ENCODE data around the gene GIGYF1. TPM values are rescaled to one million over a fixed set of nuclear protein-coding genes. Genes with fewer than 3 reads are reported as not detected.
A peak's percentile ranks its signal among the peaks of the same experiment; 100 is the strongest.
"Not testable (repeated sequence)": the region's sequence is repeated elsewhere in the genome, so short reads cannot be mapped to it uniquely, and the experiment has no call there.

The GIGYF1 gene
- total RNA-seq, 4 donors from 2014 or later, result 8.0 to 24.2 (median 13.8) TPM

GRCh38 chr7:100730136-100730800 is 36.2 kb upstream of the GIGYF1 start:
- intact Hi-C loops (cut with DNase I), result no loop called here
- 38 to 60% methylated on average over 1 of the region's 3 CpGs for WGBS, 2 donors

GRCh38 chr7:100728196-100728595 is 34.1 kb upstream of the GIGYF1 start:
- WGBS, 2 donors, result 76 to 79% methylated on average over 8 of the region's 8 CpGs
- Histone ChIP-seq H3K9me3 (no peaks in the 10 kb centered on the region), H3K27me3 (peaks cover 0 to 16% (median 0%) of the 10 kb centered on the region in 4 donors), H3K36me3 (no peaks in the 10 kb centered on the region), H3K4me1 (peaks cover 0 to 15% (median 11%) of the 10 kb centered on the region in 3 donors), H3K27ac (no peak overlapping the region), H3K4me3 (no peak overlapping the region)
- no peak for DNase-seq
- intact Hi-C loops (cut with DNase I), result no loop called here
- TF ChIP-seq, protein P1, sequence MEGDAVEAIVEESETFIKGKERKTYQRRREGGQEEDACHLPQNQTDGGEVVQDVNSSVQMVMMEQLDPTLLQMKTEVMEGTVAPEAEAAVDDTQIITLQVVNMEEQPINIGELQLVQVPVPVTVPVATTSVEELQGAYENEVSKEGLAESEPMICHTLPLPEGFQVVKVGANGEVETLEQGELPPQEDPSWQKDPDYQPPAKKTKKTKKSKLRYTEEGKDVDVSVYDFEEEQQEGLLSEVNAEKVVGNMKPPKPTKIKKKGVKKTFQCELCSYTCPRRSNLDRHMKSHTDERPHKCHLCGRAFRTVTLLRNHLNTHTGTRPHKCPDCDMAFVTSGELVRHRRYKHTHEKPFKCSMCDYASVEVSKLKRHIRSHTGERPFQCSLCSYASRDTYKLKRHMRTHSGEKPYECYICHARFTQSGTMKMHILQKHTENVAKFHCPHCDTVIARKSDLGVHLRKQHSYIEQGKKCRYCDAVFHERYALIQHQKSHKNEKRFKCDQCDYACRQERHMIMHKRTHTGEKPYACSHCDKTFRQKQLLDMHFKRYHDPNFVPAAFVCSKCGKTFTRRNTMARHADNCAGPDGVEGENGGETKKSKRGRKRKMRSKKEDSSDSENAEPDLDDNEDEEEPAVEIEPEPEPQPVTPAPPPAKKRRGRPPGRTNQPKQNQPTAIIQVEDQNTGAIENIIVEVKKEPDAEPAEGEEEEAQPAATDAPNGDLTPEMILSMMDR (IDR thresholded peaks at IDR 0.05), result no peak
- TF ChIP-seq POLR2A (IDR thresholded peaks at IDR 0.05), result no peak

More at GRCh38 chr7:100730136-100730800, 36.2 kb upstream of the GIGYF1 start:
- no peaks in the 10 kb centered on the region for H3K36me3 ChIP-seq
- no peak for DNase-seq
- peaks cover 0 to 11% (median 11%) of the 10 kb centered on the region in 3 donors for H3K4me1 ChIP-seq
- TF ChIP-seq, protein P1 (IDR thresholded peaks at IDR 0.05), result no peak
- no peak for TF ChIP-seq POLR2A (IDR thresholded peaks at IDR 0.05)
- no peak overlapping the region for H3K27ac ChIP-seq
- H3K27me3 ChIP-seq, result no peaks in the 10 kb centered on the region
- H3K4me3 ChIP-seq, result no peak overlapping the region
- H3K9me3 ChIP-seq, result no peaks in the 10 kb centered on the region

DNA sequence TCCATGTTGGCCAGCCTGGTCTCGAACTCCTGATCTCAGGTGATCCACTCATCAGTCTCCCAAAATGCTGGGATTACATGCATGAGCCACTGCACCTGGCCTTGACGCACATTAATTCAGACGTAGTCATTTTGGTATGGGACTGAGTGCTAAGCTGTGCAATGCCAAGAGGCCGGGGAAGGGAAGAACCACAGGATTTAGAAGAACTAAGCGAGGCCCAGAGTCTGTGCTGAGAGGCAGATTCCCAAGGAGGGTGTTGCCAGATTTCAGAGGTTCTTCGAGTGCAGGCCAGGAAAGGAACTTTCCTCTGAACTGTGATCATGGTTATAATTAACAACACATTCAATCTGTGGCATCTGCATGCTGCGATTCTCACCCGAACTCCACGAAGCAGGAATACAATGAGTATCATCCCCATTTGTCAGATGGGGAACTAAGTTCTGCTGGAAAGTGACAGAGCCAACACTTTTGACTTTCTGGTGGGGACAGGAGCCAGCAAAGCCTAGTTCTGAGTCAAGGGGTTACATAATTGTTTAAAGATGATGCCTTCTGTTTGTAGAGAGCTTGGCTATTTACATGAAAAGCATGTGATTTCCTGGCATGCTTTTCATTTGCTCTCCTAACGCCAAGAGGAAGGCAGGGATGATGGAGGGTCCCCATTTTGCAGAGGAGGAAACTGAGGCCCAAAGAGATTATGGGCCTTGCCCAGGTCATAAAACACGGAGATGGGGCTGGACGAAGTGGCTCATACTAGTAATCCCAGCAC is 33.1 kb upstream of the GIGYF1 start:
- intact Hi-C loops (cut with DNase I), result no loop called here
- TF ChIP-seq, protein P1 (IDR thresholded peaks at IDR 0.05), result no peak
- no peak for TF ChIP-seq POLR2A (IDR thresholded peaks at IDR 0.05)
- H3K9me3 ChIP-seq, result no peaks in the 10 kb centered on the region
- peaks cover 0 to 26% (median 0%) of the 10 kb centered on the region in 4 donors for H3K27me3 ChIP-seq
- peak overlapping the region in 3 of 4 donors; percentile 9 to 42 (median 13) for H3K27ac ChIP-seq
- H3K4me3 ChIP-seq, result no peak overlapping the region
- 41 to 43% methylated on average over 11 of the region's 12 CpGs for WGBS, 2 donors
- H3K4me1 ChIP-seq, result peaks cover 0 to 15% (median 11%) of the 10 kb centered on the region in 3 donors
- DNase-seq, result no peak
- H3K36me3 ChIP-seq, result no peaks in the 10 kb centered on the region

GRCh38 chr7:100724364-100724763 is 30.3 kb upstream of the GIGYF1 start:
- DNase-seq; intact Hi-C loops (cut with DNase I); H3K36me3 ChIP-seq; H3K4me3 ChIP-seq; H3K27ac ChIP-seq; H3K9me3 ChIP-seq: not testable (repeated sequence)
- peaks cover 11 to 35% (median 20%) of the 10 kb centered on the region in 3 donors for H3K4me1 ChIP-seq
- WGBS, 2 donors, result 91 to 94% methylated on average over 2 of the region's 2 CpGs
- peaks cover 7 to 54% (median 12%) of the 10 kb centered on the region in 4 donors for H3K27me3 ChIP-seq

DNA sequence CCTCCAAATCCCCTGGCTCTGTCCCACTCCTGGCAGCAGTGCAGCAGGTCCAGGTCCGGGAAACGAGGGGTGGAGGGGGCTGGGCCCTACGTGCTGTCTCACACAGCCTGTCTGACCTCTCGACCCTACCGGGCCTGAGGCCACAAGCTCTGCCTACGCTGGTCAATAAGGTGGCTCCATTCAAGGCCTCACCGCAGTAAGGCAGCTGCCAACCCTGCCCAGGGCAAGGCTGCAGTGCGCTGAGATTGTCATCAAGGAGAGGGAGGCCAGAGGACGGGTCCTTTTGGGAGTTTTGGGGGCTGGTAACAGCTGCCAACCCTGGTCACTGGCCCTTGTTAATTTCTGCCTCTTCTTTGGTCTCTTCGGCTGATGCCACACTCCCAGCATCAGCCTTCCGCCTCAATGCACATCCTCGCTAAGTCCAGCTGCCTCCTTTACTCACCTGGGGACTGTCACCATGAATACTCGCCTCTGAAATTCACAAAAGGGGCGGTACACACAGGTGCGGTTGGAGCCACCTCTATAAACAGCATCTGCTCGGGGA is 29.8 kb upstream of the GIGYF1 start:
- TF ChIP-seq, protein P1 (IDR thresholded peaks at IDR 0.05), result no peak
- no peak for TF ChIP-seq POLR2A (IDR thresholded peaks at IDR 0.05)
- no peak overlapping the region for H3K4me3 ChIP-seq
- H3K36me3 ChIP-seq, result no peaks in the 10 kb centered on the region
- DNase-seq, result no peak
- 72 to 73% methylated on average over 12 to 16 of the region's 16 CpGs for WGBS, 2 donors
- H3K4me1 ChIP-seq, result peaks cover 11 to 40% (median 20%) of the 10 kb centered on the region in 3 donors
- intact Hi-C loops (cut with DNase I), result no loop called here
- H3K27me3 ChIP-seq, result peaks cover 7 to 60% (median 12%) of the 10 kb centered on the region in 4 donors
- H3K27ac ChIP-seq, result no peak overlapping the region
- no peaks in the 10 kb centered on the region for H3K9me3 ChIP-seq

All from esophagus squamous epithelium (tissue), 5 donors.